Measurements from ENCODE around the gene OR2T35. TPM values are rescaled to one million over a fixed set of nuclear protein-coding genes. Genes with fewer than 3 reads are reported as not detected.
"Not testable (repeated sequence)": the region's sequence is repeated elsewhere in the genome, so short reads cannot be mapped to it uniquely, and the experiment has no call there.

The OR2T35 gene, protein sequence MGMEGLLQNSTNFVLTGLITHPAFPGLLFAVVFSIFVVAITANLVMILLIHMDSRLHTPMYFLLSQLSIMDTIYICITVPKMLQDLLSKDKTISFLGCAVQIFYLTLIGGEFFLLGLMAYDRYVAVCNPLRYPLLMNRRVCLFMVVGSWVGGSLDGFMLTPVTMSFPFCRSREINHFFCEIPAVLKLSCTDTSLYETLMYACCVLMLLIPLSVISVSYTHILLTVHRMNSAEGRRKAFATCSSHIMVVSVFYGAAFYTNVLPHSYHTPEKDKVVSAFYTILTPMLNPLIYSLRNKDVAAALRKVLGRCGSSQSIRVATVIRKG
- total RNA-seq (not detected), total RNA-seq (0 reads per million in 2 donors)

DNA sequence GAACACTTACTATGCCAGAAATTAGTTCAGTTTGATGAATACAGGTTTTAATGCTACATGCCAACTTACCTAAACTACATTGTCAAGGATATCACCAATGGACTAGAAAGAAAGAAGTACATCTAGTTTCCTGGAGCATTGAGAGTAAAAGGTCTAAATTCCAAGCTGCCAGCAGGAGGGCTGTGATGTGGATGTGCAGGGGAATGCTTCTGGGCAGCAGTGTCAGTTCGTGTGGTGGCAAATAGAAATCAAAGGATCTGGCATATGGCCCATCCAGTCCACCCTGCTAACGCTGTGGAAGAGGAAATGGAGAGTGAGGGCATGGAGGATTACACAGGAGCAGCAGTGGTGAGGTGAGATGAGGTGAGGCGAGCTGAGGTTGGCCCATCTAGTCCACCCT is at the start of gene OR2T35:
Gene OR2T35, minus strand, starts transcription at position 101 of the 400 bp plus-strand sequence. CDS start 6,020 bp downstream, outside the sequence.
- not testable (repeated sequence) for ATAC-seq

DNA sequence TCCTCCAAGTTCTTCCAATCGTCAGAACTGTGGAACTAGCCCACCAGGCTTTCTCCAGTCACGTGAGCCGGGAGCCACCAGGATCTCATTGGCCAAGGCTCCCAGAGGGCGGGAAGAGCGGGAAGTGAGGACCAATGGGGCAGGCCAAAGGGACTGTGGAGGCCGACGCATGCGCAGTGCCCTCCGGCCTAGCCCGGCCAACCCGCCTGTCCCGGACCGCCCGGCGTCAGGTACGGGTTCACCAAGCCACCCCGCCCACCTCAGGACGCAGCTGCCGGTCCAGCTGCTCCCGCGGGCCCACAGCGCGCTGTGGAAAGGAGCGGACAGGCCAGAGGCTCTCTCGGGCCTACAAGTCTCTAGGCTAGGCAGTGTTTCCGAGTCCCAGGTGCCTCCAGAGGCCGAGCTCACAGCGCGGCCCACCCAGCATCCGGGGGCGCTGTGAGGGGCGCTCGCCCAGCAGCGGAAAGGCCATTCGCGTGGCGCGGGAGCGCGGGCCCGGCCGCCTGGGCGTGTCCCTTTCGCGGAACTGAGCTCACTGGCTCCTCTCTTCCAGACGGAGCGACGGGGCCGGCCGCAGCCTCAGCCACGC is 46.6 kb upstream of the OR2T35 start:
- H3K27me3 Mint-ChIP-seq, result peaks cover 16% of the 10 kb centered on the region
- H3K9me3 ChIP-seq (ENCODE audit: control insufficient read depth, low read length, poor library complexity, severe bottlenecking), result no peaks in the 10 kb centered on the region
- no peak overlapping the region for H3K27ac Mint-ChIP-seq
- DNase-seq, result no peak
- H3K36me3 Mint-ChIP-seq (ENCODE audit: low read depth), result peaks cover 3% of the 10 kb centered on the region
- no peak overlapping the region for H3K4me3 Mint-ChIP-seq
- H3K4me1 Mint-ChIP-seq, result peaks cover 5% of the 10 kb centered on the region
- no peak for ATAC-seq

More for the DNA sequence above, at the start of gene OR2T35:
- not testable (repeated sequence) for H3K36me3 Mint-ChIP-seq (ENCODE audit: low read depth); H3K4me3 Mint-ChIP-seq; H3K27ac Mint-ChIP-seq; H3K9me3 ChIP-seq (ENCODE audit: control insufficient read depth, low read length, poor library complexity, severe bottlenecking); DNase-seq; H3K27me3 Mint-ChIP-seq; H3K4me1 Mint-ChIP-seq

DNA sequence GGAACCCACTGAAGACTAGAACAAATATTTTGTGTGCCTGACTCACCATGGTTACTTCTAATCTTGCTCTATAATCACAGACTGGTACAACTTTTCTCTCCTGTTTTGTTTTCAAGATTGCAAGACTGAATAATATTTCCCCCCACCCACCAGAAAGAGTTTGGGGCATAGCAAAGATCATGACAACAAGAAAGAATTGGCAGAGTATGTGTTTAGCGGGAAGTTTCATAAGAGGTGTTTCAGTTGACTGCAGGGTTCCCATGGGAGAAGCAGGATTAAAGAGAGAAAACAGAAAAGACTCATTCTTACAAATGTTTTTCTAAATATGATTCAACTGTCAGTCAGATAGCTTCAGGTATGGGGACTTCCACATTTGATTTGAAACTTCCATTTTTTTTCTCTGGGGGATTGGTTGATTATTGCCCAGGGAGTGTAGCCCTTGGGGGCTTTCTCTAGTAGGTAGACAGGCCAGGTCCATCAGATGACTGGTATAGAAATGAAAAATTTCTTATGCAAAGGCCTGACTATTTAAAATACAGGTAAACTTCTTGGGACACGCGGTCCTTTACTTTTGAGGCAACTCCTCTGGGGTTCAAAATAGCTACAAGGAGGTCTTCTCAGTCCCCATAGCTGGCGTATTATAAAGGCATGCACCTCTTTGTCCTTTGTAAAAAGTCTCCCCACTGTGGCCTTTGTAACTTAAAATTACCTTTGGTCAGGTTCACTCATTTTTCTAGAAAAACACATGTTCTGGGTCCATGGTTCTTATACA is 43.6 kb upstream of the OR2T35 start:
- Mint-ChIP-seq H3K4me1 (peaks cover 6% of the 10 kb centered on the region), H3K36me3 (ENCODE audit: low read depth) (peaks cover 3% of the 10 kb centered on the region), H3K27me3 (peaks cover 12% of the 10 kb centered on the region), H3K4me3 (no peak overlapping the region), H3K27ac (no peak overlapping the region)
- no peak for ATAC-seq
- H3K9me3 ChIP-seq (ENCODE audit: control insufficient read depth, low read length, poor library complexity, severe bottlenecking), result no peaks in the 10 kb centered on the region
- DNase-seq, result no peak

DNA sequence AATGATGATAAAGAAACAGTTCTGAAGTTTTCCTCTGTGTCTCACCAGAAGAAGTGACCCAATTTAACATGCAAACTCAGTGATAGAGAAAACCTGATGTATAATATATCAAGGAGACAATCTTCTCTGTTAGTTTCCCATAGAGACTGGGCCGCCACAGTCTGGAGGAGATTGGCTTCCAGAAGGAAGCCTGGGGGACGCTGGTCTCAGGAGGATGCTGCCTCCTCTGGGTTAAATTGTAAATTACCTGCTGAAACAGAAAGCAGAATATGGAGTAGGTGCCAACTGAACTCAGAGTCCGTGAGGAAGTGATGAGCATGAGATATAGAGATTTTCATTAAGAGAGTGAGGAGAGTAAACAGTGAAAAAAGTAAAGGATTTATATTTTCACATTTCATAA is 41.7 kb upstream of the OR2T35 start:
- ATAC-seq (peak; percentile 68), DNase-seq (no peak)
- peaks cover 3% of the 10 kb centered on the region for H3K36me3 Mint-ChIP-seq (ENCODE audit: low read depth)
- H3K4me3 Mint-ChIP-seq, result peak overlapping the region; percentile 36
- H3K27me3 Mint-ChIP-seq, result peaks cover 24% of the 10 kb centered on the region
- peaks cover 6% of the 10 kb centered on the region for H3K4me1 Mint-ChIP-seq
- H3K9me3 ChIP-seq (ENCODE audit: control insufficient read depth, low read length, poor library complexity, severe bottlenecking), result no peaks in the 10 kb centered on the region
- no peak overlapping the region for H3K27ac Mint-ChIP-seq

DNA sequence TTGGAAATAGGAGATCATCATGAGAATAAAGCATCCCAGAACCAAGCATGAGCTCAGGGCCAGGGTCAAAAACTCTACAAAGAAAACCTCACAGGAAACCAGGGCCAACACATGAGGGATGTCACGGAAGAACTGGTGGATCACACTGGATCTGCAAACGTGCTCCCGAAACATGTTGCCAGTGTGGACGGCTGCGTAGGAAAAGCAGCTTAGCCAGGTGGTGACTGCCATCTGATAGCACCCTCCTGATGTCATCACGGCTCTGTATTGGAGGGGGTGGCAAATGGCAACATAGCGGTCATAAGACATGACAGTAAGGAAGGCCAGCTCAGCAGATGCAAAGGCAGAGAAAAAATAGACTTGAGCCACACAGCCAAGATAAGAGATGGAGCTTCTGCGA is 36.6 kb upstream of the OR2T35 start:
- no peak for ATAC-seq
- no peaks in the 10 kb centered on the region for H3K9me3 ChIP-seq (ENCODE audit: control insufficient read depth, low read length, poor library complexity, severe bottlenecking)
- H3K27ac Mint-ChIP-seq, result no peak overlapping the region
- DNase-seq, result no peak
- H3K4me1 Mint-ChIP-seq, result peaks cover 3% of the 10 kb centered on the region
- no peaks in the 10 kb centered on the region for H3K36me3 Mint-ChIP-seq (ENCODE audit: low read depth)
- no peak overlapping the region for H3K4me3 Mint-ChIP-seq
- H3K27me3 Mint-ChIP-seq, result peaks cover 31% of the 10 kb centered on the region

DNA sequence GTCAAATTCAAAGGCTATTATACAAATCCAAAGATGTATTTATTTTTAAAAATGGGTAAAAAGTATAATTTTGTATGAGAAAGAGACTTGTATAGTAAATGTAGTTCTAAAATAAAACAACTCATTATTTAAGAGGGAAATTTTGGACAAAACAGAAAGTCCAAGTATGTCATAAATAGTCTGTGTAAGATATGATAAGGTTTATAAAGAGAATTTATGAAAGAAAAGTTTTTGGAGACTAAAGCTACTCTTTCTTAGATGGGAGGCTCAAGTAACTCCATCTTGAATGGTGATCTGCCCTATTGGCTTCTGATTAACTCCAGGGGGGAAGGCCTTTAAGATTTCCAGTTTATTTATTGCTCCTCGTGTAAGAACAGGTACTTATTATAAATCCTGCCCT is 24.9 kb upstream of the OR2T35 start:
- DNase-seq, result no peak
- no peak for ATAC-seq
- H3K27me3 Mint-ChIP-seq, result no peaks in the 10 kb centered on the region
- H3K36me3 Mint-ChIP-seq (ENCODE audit: low read depth), result no peaks in the 10 kb centered on the region
- no peaks in the 10 kb centered on the region for H3K4me1 Mint-ChIP-seq
- H3K9me3 ChIP-seq (ENCODE audit: control insufficient read depth, low read length, poor library complexity, severe bottlenecking), result no peaks in the 10 kb centered on the region
- no peak overlapping the region for H3K4me3 Mint-ChIP-seq
- H3K27ac Mint-ChIP-seq, result no peak overlapping the region

DNA sequence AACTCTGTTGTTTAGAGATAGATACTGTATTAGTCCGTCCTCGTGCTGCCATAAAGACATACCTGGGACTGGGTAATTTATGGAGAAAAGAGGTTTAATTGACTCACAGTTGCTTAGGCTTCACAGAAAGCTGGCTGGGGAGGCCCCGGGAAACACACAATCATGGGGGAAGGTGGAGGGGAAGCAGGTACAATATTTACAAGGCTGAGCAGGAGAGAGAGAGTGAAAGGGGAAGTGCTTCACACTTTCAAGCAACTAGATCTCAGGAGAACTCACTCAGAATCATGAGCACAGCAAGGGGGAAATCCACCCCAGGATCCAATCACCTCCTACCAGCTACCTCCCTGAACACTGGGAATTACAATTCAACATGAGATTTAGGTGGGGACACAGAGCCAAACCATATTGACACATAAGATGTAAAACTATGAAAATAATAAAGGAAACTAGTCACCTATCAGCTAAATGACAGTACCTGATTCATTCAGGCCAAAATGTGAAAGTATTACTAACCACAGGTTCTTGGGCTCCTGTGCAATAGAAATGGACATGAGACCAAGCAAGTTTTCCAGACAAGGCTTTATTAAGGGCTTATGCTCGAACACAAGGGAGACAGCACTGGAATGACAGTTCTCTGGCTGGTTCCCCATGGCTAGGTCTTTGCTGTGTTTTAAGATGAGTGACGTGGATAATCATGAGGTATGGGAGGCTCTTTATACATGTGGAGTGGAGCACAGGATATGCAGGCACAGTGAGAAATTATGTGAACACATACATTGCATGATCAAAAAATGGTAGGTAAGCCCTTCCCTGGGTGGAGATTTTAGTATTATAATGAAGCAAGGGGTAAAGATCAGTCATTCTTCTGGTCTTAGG is 18.6 kb upstream of the OR2T35 start:
- not testable (repeated sequence) for H3K4me3 Mint-ChIP-seq; H3K27ac Mint-ChIP-seq; H3K9me3 ChIP-seq (ENCODE audit: control insufficient read depth, low read length, poor library complexity, severe bottlenecking); DNase-seq; H3K4me1 Mint-ChIP-seq; H3K36me3 Mint-ChIP-seq (ENCODE audit: low read depth)
- peak; percentile 62 for ATAC-seq
- H3K27me3 Mint-ChIP-seq, result peaks cover 33% of the 10 kb centered on the region

DNA sequence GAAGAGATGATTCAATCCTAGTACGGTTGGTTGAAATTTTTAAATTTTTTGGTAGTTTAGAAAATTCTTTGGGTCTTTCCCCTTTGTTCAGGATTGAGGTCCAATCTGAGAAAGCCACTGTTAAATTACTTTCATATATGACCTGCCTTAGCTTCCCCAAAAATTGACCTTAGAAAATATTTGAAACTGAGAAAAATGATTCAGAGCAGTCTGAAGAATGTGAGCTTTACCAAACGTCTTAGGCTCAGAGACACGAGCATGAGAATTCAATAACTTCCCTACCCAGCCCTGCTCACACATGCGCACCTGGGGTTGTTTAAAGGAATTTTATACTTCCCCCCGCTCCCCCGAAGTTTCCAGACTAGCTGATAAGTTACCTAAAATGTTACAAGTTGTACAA is 11.7 kb upstream of the OR2T35 start:
- not testable (repeated sequence) for H3K36me3 Mint-ChIP-seq (ENCODE audit: low read depth); H3K9me3 ChIP-seq (ENCODE audit: control insufficient read depth, low read length, poor library complexity, severe bottlenecking); H3K4me3 Mint-ChIP-seq; H3K27ac Mint-ChIP-seq; DNase-seq; H3K4me1 Mint-ChIP-seq; ATAC-seq
- peaks cover 20% of the 10 kb centered on the region for H3K27me3 Mint-ChIP-seq

DNA sequence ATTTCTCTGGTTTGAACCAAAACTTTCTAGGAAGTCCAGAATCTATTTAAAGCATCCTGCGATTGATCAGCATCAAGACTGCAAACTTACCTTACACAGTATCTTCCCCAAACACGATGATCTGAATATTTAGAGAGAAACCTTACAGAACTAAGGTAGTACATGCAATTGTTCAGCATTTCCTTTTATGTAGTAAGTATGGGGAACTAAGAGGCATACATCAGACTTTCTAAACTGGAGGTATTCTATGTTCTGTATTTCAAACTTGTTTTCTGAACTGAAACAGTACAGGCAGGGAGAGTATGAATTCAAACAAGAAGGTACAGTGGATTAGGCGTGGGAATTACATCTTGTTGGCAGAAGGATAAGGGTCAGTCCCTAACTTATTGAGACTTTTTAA is 10.3 kb upstream of the OR2T35 start, which contains the start of gene OR2T27:
Gene OR2T27, minus strand, starts transcription at position 175 of the 400 bp plus-strand sequence. CDS start 4,644 bp downstream, outside the sequence.
- H3K4me3 Mint-ChIP-seq; H3K4me1 Mint-ChIP-seq; H3K9me3 ChIP-seq (ENCODE audit: control insufficient read depth, low read length, poor library complexity, severe bottlenecking); ATAC-seq; H3K36me3 Mint-ChIP-seq (ENCODE audit: low read depth); DNase-seq; H3K27ac Mint-ChIP-seq: not testable (repeated sequence)
- peaks cover 14% of the 10 kb centered on the region for H3K27me3 Mint-ChIP-seq

DNA sequence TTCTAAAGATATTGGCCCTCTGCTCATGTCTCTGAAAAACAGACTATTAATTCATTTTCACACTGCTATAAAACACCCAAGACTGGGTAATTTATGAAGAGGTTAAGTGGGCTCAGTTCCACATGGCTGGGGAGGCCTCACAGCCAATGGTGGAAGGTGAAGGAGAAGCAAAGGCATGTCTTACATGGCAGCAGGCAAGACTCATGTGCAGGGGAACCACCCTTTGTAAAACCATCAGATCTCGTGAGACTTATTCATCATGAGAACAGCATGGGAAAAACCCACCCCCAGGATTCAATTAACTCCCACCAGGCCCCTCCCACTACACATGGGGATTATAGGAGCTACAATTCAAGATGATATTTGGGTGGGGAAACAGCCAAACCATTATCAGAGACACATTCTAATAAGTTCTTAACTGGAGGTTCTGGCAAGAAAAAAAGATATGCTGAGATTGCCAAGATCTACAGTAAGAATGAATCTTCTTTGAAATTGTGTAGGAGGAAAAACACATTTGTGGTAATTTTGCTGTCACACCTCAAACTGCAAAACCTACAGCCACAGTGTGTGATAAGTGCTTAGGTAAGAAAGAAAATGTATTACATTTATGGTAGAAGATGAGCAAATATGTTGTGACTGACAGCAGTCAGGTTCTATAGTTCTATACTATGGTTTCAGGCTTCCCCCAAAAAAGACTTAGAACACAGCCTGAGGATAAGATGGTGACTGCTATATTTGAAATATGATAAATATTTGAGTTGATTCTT is 3.9 kb upstream of the OR2T35 start:
- not testable (repeated sequence) for H3K27ac Mint-ChIP-seq; H3K9me3 ChIP-seq (ENCODE audit: control insufficient read depth, low read length, poor library complexity, severe bottlenecking); DNase-seq; H3K36me3 Mint-ChIP-seq (ENCODE audit: low read depth); H3K4me3 Mint-ChIP-seq; ATAC-seq; H3K27me3 Mint-ChIP-seq; H3K4me1 Mint-ChIP-seq

DNA sequence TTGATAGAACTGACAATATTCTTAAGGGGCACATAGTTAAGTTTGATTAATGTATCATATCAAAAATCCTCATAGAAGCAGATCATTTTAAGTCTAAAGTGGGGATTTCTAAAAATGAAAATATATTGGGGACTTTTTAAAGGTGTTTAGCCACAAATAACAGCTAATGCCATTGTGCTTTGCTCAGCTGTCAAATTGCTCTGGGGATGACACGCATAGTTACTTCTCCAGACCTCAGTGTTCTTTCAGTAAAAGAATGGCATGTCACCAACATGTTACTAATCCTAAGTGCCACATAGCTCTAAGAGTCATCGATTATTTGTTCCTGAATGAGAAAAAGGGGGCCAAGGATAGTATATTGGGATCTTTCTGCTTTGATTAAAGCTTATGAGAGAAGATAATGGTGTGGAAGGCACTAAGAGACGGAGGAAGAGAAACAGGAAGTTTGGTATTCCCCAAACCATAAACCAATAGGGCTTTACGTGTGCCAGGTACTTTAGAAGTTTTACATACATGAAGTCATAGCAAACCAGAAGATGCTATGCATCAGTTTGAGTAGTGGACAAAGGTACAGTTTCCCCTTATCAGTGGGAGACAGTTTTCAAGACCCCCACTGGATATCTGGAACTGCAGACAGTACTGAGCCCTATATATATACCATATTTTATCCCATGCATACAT is 2.0 kb downstream of the OR2T35 start:
- peak; percentile 71 for ATAC-seq
- not testable (repeated sequence) for H3K4me3 Mint-ChIP-seq; H3K27me3 Mint-ChIP-seq; H3K9me3 ChIP-seq (ENCODE audit: control insufficient read depth, low read length, poor library complexity, severe bottlenecking); H3K36me3 Mint-ChIP-seq (ENCODE audit: low read depth); H3K27ac Mint-ChIP-seq; DNase-seq; H3K4me1 Mint-ChIP-seq

DNA sequence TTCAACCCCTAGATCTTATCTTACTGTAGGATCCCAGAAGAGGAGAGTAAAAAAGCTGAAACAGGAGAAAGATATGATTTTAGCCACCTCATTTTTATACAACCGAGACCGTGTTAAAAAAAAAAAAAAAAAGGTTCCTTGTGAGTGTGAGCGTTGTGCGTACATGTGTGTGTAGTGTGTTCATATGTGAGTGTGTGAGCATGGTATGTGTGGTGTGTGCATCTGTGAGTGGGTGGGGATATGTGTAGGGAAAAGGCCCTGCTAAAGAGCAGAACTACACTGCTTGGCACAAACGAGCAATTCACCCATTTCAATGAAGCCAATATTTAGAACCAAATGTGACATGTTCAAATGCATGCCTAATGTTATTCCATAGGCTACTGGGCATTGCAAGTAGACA is 3.5 kb downstream of the OR2T35 start:
- not testable (repeated sequence) for H3K9me3 ChIP-seq (ENCODE audit: control insufficient read depth, low read length, poor library complexity, severe bottlenecking); DNase-seq; H3K4me1 Mint-ChIP-seq; H3K4me3 Mint-ChIP-seq; ATAC-seq; H3K27me3 Mint-ChIP-seq; H3K36me3 Mint-ChIP-seq (ENCODE audit: low read depth); H3K27ac Mint-ChIP-seq

All from T-helper 17 cell (primary cell).